SK-N-SH (cell line): ENCODE measurements around the gene UGDH.

Experiments
- RXRA ChIP-seq: IDR thresholded peaks from 2 replicates; pipeline ENCODE4 v1.4.0; 2012; ENCODE audit warnings: low read depth, mild to moderate bottlenecking, borderline replicate concordance
- SMC3 ChIP-seq: IDR thresholded peaks from 2 replicates; pipeline ENCODE4 v1.6.1; 2012; ENCODE audit warnings: low read depth, low read length, improper control_type of control experiment
- TCF12 ChIP-seq: IDR thresholded peaks from 2 replicates; pipeline ENCODE4 v1.4.0; 2012
- YY1 ChIP-seq: IDR thresholded peaks from 2 replicates; pipeline ENCODE4 v1.4.0; 2012; ENCODE audit warnings: low read depth, mild to moderate bottlenecking
- TF ChIP-seq, protein P1 (sequence below): fragments of 200-600 bp; sonication (generic); IDR thresholded peaks from 2 replicates; pipeline ENCODE4 v1.6.1; 2017; ENCODE audit warnings: antibody characterized with exemption, mild to moderate bottlenecking, moderate library complexity

DNA sequence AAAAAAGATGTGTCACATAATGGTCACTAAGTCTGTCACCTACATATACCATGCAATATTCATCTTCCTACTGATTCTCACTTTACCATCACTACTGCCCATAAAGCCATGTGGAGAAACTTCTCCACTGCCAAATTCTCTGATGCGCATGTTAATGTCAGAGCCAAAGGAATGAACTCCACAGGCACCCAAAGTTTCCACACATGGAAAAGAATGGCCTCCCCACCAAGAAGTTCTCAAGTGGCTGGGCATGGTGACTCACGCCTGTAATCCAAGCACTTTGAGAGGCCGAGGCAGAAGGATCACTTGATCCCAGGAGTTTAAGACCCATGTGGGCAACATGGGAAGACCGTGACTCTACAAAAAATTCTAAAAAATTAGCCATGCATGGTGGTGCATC is 43.8 kb upstream of the UGDH start:
- TF ChIP-seq TCF12 = no peak
- TF ChIP-seq, protein P1, sequence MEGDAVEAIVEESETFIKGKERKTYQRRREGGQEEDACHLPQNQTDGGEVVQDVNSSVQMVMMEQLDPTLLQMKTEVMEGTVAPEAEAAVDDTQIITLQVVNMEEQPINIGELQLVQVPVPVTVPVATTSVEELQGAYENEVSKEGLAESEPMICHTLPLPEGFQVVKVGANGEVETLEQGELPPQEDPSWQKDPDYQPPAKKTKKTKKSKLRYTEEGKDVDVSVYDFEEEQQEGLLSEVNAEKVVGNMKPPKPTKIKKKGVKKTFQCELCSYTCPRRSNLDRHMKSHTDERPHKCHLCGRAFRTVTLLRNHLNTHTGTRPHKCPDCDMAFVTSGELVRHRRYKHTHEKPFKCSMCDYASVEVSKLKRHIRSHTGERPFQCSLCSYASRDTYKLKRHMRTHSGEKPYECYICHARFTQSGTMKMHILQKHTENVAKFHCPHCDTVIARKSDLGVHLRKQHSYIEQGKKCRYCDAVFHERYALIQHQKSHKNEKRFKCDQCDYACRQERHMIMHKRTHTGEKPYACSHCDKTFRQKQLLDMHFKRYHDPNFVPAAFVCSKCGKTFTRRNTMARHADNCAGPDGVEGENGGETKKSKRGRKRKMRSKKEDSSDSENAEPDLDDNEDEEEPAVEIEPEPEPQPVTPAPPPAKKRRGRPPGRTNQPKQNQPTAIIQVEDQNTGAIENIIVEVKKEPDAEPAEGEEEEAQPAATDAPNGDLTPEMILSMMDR = no peak
- no peak for TF ChIP-seq SMC3
- no peak for TF ChIP-seq RXRA
- no peak for TF ChIP-seq YY1
